ENCODE measurements around the gene SMARCAL1.

- no peak for TF ChIP-seq POLR2AphosphoS5 (IDR thresholded peaks at IDR 0.05; ENCODE audit: low read depth, low read length)
- TF ChIP-seq TAF1 (IDR thresholded peaks at IDR 0.05; ENCODE audit: borderline replicate concordance, insufficient read depth, low read length), result no peak
- no peak for TF ChIP-seq REST (IDR thresholded peaks at IDR 0.05; ENCODE audit: insufficient read depth in 1 of 2, low read depth in 2 of 2, low read length in 2 of 2)
- no peak for TF ChIP-seq FOXP2 (optimal IDR thresholded peaks at IDR 0.05; ENCODE audit: borderline replicate concordance, extremely low read depth, extremely low read length, insufficient read depth)
- TF ChIP-seq SIN3A (IDR thresholded peaks at IDR 0.05; ENCODE audit: borderline replicate concordance, insufficient read depth, low read length), result no peak
Observed at GRCh38 chr2:216410550-216410949, 1.7 kb upstream of the SMARCAL1 start.

Data from PFSK-1 (cell line).